MM.1S (cell line): ENCODE data around the gene UPK2.

Experiments
- DNase-seq: peaks from one replicate; pipeline ENCODE4 v3.0.0-alpha.2; 2015
- H2AFZ ChIP-seq: fragments of 300-600 bp; sonication (generic); 2 replicates; pipeline ENCODE4 v1.6.0; 2016; ENCODE audit warnings: antibody characterized with exemption, low read length
- H3F3A ChIP-seq: fragments of 300-600 bp; sonication (generic); 2 replicates; pipeline ENCODE4 v1.6.1; 2016; ENCODE audit warnings: mild to moderate bottlenecking, antibody characterized with exemption, low read length, moderate library complexity, mixed read lengths; ENCODE audit not compliant: insufficient read depth
- H3K27ac ChIP-seq: fragments of 300-600 bp; sonication (generic); 2 replicates; pipeline ENCODE4 v1.5.1; 2016; ENCODE audit warnings: mild to moderate bottlenecking, low read length
- H3K27me3 ChIP-seq: fragments of 300-600 bp; sonication (generic); replicated peaks from 2 replicates; pipeline ENCODE4 v1.6.0; 2016; ENCODE audit warnings: low read length; ENCODE audit not compliant: insufficient read depth
- H3K36me3 ChIP-seq: fragments of 300-600 bp; sonication (generic); replicated peaks from 2 replicates; pipeline ENCODE4 v1.6.1; 2016; ENCODE audit warnings: mild to moderate bottlenecking, low read length, mixed read lengths; ENCODE audit not compliant: insufficient read depth
- H3K4me1 ChIP-seq: fragments of 300-600 bp; sonication (generic); 2 replicates; pipeline ENCODE4 v1.6.1; 2016; ENCODE audit warnings: low read length, mixed read lengths
- H3K4me2 ChIP-seq: fragments of 300-600 bp; sonication (generic); 2 replicates; pipeline ENCODE4 v1.6.0; 2016; ENCODE audit warnings: low read depth, low read length
- H3K4me3 ChIP-seq: fragments of 300-600 bp; sonication (generic); 2 replicates; pipeline ENCODE4 v1.5.1; 2016; ENCODE audit warnings: low read length, mixed read lengths
- H3K79me2 ChIP-seq: fragments of 300-600 bp; sonication (generic); 2 replicates; pipeline ENCODE4 v1.6.1; 2016; ENCODE audit warnings: mixed run types, low read length, mixed read lengths
- H3K9ac ChIP-seq: fragments of 300-600 bp; sonication (generic); 2 replicates; pipeline ENCODE4 v1.6.1; 2016; ENCODE audit warnings: low read length, mixed read lengths
- H3K9me2 ChIP-seq: fragments of 300-600 bp; sonication (generic); replicated peaks from 2 replicates; pipeline ENCODE4 v1.6.1; 2016; ENCODE audit warnings: mild to moderate bottlenecking, low read length, mixed read lengths; ENCODE audit not compliant: insufficient read depth
- H3K9me3 ChIP-seq: fragments of 300-600 bp; sonication (generic); replicated peaks from 2 replicates; pipeline ENCODE4 v1.6.1; 2016; ENCODE audit warnings: mild to moderate bottlenecking, low read length, mixed read lengths; ENCODE audit not compliant: insufficient read depth
- H4K20me1 ChIP-seq: fragments of 300-600 bp; sonication (generic); 2 replicates; pipeline ENCODE4 v1.6.1; 2016; ENCODE audit warnings: mild to moderate bottlenecking, low read length, moderate library complexity, mixed read lengths; ENCODE audit not compliant: insufficient read depth
- CTCF ChIP-seq: fragments of 300-600 bp; sonication (generic); IDR thresholded peaks from 2 replicates; pipeline ENCODE4 v1.5.1; 2016; ENCODE audit warnings: antibody characterized with exemption, low read length, mixed read lengths
- EZH2 ChIP-seq: fragments of 300-600 bp; sonication (generic); optimal IDR thresholded peaks from 2 replicates; pipeline ENCODE3; 2017; ENCODE audit warnings: low read depth, mild to moderate bottlenecking, antibody characterized with exemption, low read length, mixed read lengths
- EZH2phosphoT487 ChIP-seq: fragments of 300-600 bp; sonication (generic); IDR thresholded peaks from 2 replicates; pipeline ENCODE4 v1.6.1; 2018; ENCODE audit warnings: antibody characterized with exemption, low read length

Gene UPK2

GRCh38 chr11:118997627-118998387 is 41.7 kb downstream of the UPK2 start, which contains the start of gene CENATAC:
Gene CENATAC, plus strand, starts transcription at chr11:118998138. Its CDS starts 60 bp downstream, at chr11:118998198.
- no peak for TF ChIP-seq EZH2
- TF ChIP-seq CTCF: 0 out of 2 replicates have a peak, but pooled peaks have one; percentile 7
- peaks cover 61% of the 10 kb centered on the region for H3K79me2 ChIP-seq
- H3K36me3 ChIP-seq: peaks cover 3% of the 10 kb centered on the region; the same call in 1 of the 2 replicates
- no peaks in the 10 kb centered on the region for H3K9me3 ChIP-seq
- H3K27ac ChIP-seq: peak within 1 kb of the TSS; percentile 52
- DNase-seq: peak; percentile 96
- H3K4me1 ChIP-seq: peaks cover 8% of the 10 kb centered on the region; the same call in 1 of the 2 replicates
- H3K9me2 ChIP-seq: no peaks in the 10 kb centered on the region
- H2AFZ ChIP-seq: peak within 1 kb of the TSS; percentile 95
- H3K4me3 ChIP-seq: peak within 1 kb of the TSS; percentile 91
- peak within 1 kb of the TSS; percentile 96 for H3K4me2 ChIP-seq
- peak within 1 kb of the TSS; percentile 79 for H3K9ac ChIP-seq
- H4K20me1 ChIP-seq: no peaks in the 10 kb centered on the region
- no peaks in the 10 kb centered on the region for H3K27me3 ChIP-seq
- H3F3A ChIP-seq: no peaks in the 10 kb centered on the region; the same call in 1 of the 2 replicates

- Histone ChIP-seq H3K4me2 (peak overlapping the region; percentile 96), H3K27me3 (no peaks in the 10 kb centered on the region), H3K9me3 (no peaks in the 10 kb centered on the region), H3K9me2 (no peaks in the 10 kb centered on the region), H3F3A (no peaks in the 10 kb centered on the region; the same call in 1 of the 2 replicates), H3K27ac (peak overlapping the region; percentile 37; the same call in 1 of the 2 replicates), H4K20me1 (no peaks in the 10 kb centered on the region), H3K4me1 (peaks cover 8% of the 10 kb centered on the region; the same call in 1 of the 2 replicates), H3K36me3 (peaks cover 3% of the 10 kb centered on the region; the same call in 1 of the 2 replicates), H3K9ac (peak overlapping the region; percentile 79), H3K79me2 (peaks cover 61% of the 10 kb centered on the region), H3K4me3 (peak overlapping the region; percentile 91), H2AFZ (peak overlapping the region; percentile 95)
- no peak for DNase-seq
- TF ChIP-seq EZH2 (no peak), CTCF (no peak), EZH2phosphoT487 (no peak)
Measured at GRCh38 chr11:118998388-118998717, 42.3 kb downstream of the UPK2 start.

- DNase-seq: no peak
- H3K36me3 ChIP-seq: peaks cover 4% of the 10 kb centered on the region; the same call in 1 of the 2 replicates
- peaks cover 8% of the 10 kb centered on the region; the same call in 1 of the 2 replicates for H3K4me1 ChIP-seq
- H3K4me2 ChIP-seq: peak overlapping the region; percentile 96
- H4K20me1 ChIP-seq: no peaks in the 10 kb centered on the region
- peak overlapping the region; percentile 79 for H3K9ac ChIP-seq
- TF ChIP-seq CTCF: no peak
- no peak for TF ChIP-seq EZH2phosphoT487
- TF ChIP-seq EZH2: no peak
- H3K4me3 ChIP-seq: peak overlapping the region; percentile 91
- no peaks in the 10 kb centered on the region for H3K9me3 ChIP-seq
- H3K9me2 ChIP-seq: no peaks in the 10 kb centered on the region
- H3K27ac ChIP-seq: no peak overlapping the region
- no peaks in the 10 kb centered on the region for H3K27me3 ChIP-seq
- H3F3A ChIP-seq: no peaks in the 10 kb centered on the region
- H3K79me2 ChIP-seq: peaks cover 61% of the 10 kb centered on the region
- 0 out of 2 replicates have a peak overlapping the region, but pooled peaks have one; percentile 95 for H2AFZ ChIP-seq
Measured at GRCh38 chr11:118998822-118999221, 42.7 kb downstream of the UPK2 start.
